OCI-LY3 (cell line): ENCODE data around the gene RALBP1.

ENCODE experiments used
- H2AFZ ChIP-seq: fragments of 200-600, 300-600 bp; shearing (Covaris generic); 2 replicates; pipeline ENCODE4 v1.6.0; 2014; ENCODE audit warnings: antibody characterized with exemption, low read depth, low read length
- H3K27ac ChIP-seq: fragments of 200-600, 300-600 bp; sonication (generic); 2 replicates; pipeline ENCODE4 v1.5.1; 2014; ENCODE audit warnings: mild to moderate bottlenecking, low read length, moderate library complexity, mixed read lengths
- H3K27me3 ChIP-seq: fragments of 200-600, 300-600 bp; sonication (generic); 2 replicates; pipeline ENCODE4 v1.6.1; 2014; ENCODE audit warnings: low read depth, low read length, mixed read lengths
- H3K36me3 ChIP-seq: fragments of 200-600, 300-600 bp; sonication (generic); replicated peaks from 2 replicates; pipeline ENCODE3; 2014; ENCODE audit warnings: low read depth, low read length, mixed read lengths
- H3K4me1 ChIP-seq: fragments of 300-600, 200-600 bp; sonication (generic); 2 replicates; pipeline ENCODE4 v1.6.1; 2014; ENCODE audit warnings: low read length, mixed read lengths
- H3K4me2 ChIP-seq: fragments of 200-600, 300-600 bp; sonication (generic); 2 replicates; pipeline ENCODE4 v1.6.1; 2014; ENCODE audit warnings: low read length, mixed read lengths
- H3K4me3 ChIP-seq: fragments of 300-600, 200-600 bp; sonication (generic); 2 replicates; pipeline ENCODE4 v1.5.1; 2014; ENCODE audit warnings: antibody characterized with exemption, mild to moderate bottlenecking, low read length, moderate library complexity
- H3K79me2 ChIP-seq: fragments of 300-600, 200-600 bp; shearing (Covaris generic); 2 replicates; pipeline ENCODE4 v1.6.1; 2014; ENCODE audit warnings: mild to moderate bottlenecking, low read length, mixed read lengths
- H3K9ac ChIP-seq: fragments of 300-600, 200-600 bp; shearing (Covaris generic); 2 replicates; pipeline ENCODE4 v1.6.0; 2014; ENCODE audit warnings: mild to moderate bottlenecking, low read length, moderate library complexity
- H3K9me3 ChIP-seq: fragments of 200-600, 300-600 bp; shearing (Covaris generic); 2 replicates; pipeline ENCODE4 v1.6.1; 2014; ENCODE audit warnings: low read length, mixed read lengths; ENCODE audit not compliant: insufficient read depth
- H4K20me1 ChIP-seq: fragments of 200-600, 300-600 bp; sonication (generic); 2 replicates; pipeline ENCODE4 v1.6.1; 2016; ENCODE audit warnings: low read length, mixed read lengths; ENCODE audit not compliant: insufficient read depth
- CTCF ChIP-seq: fragments of 200-600, 300-600 bp; sonication (generic); IDR thresholded peaks from 2 replicates; pipeline ENCODE4 v1.5.1; 2014; ENCODE audit warnings: antibody characterized with exemption, low read length, low read depth
- EZH2phosphoT487 ChIP-seq: fragments of 200-600 bp; shearing (Covaris generic); IDR thresholded peaks from 2 replicates; pipeline ENCODE4 v1.6.1; 2018; ENCODE audit warnings: antibody characterized with exemption, mixed run types, low read depth

The RALBP1 gene

GRCh38 chr18:9437672-9438071, 37.6 kb upstream of the RALBP1 start:
- no peaks in the 10 kb centered on the region for H4K20me1 ChIP-seq
- H3K4me2 ChIP-seq: no peak overlapping the region
- H3K4me3 ChIP-seq: no peak overlapping the region
- H3K79me2 ChIP-seq: no peaks in the 10 kb centered on the region
- no peak overlapping the region for H2AFZ ChIP-seq
- H3K9me3 ChIP-seq: no peaks in the 10 kb centered on the region
- H3K9ac ChIP-seq: no peak overlapping the region
- no peaks in the 10 kb centered on the region for H3K36me3 ChIP-seq
- no peaks in the 10 kb centered on the region for H3K27me3 ChIP-seq
- TF ChIP-seq CTCF: no peak
- no peak for TF ChIP-seq EZH2phosphoT487
- H3K27ac ChIP-seq: no peak overlapping the region
- no peaks in the 10 kb centered on the region for H3K4me1 ChIP-seq

- no peak overlapping the region for H3K9ac ChIP-seq
- no peaks in the 10 kb centered on the region for H3K27me3 ChIP-seq
Measured at GRCh38 chr18:9441061-9441460, 34.3 kb upstream of the RALBP1 start.

GRCh38 chr18:9444549-9444948, 30.8 kb upstream of the RALBP1 start:
- H3K4me2 ChIP-seq: no peak overlapping the region
- H3K9ac ChIP-seq: no peak overlapping the region
- TF ChIP-seq CTCF (no peak), EZH2phosphoT487 (no peak)
- H4K20me1 ChIP-seq: no peaks in the 10 kb centered on the region
- H3K27me3 ChIP-seq: no peaks in the 10 kb centered on the region
- H2AFZ ChIP-seq: no peak overlapping the region
- H3K9me3 ChIP-seq: 0 out of 2 replicates have a peak, but pooled peaks cover 4% of the 10 kb centered on the region
- no peaks in the 10 kb centered on the region for H3K36me3 ChIP-seq
- no peak overlapping the region for H3K4me3 ChIP-seq
- H3K27ac ChIP-seq: no peak overlapping the region
- no peaks in the 10 kb centered on the region for H3K79me2 ChIP-seq
- H3K4me1 ChIP-seq: no peaks in the 10 kb centered on the region

More at GRCh38 chr18:9441061-9441460, 34.3 kb upstream of the RALBP1 start:
- no peak overlapping the region for H3K27ac ChIP-seq
- no peak for TF ChIP-seq CTCF
- no peak for TF ChIP-seq EZH2phosphoT487
- no peak overlapping the region for H2AFZ ChIP-seq
- H3K36me3 ChIP-seq: no peaks in the 10 kb centered on the region
- no peaks in the 10 kb centered on the region for H3K79me2 ChIP-seq
- no peaks in the 10 kb centered on the region for H4K20me1 ChIP-seq
- no peak overlapping the region for H3K4me3 ChIP-seq
- H3K4me2 ChIP-seq: no peak overlapping the region
- H3K4me1 ChIP-seq: no peaks in the 10 kb centered on the region
- H3K9me3 ChIP-seq: no peaks in the 10 kb centered on the region

- Histone ChIP-seq H2AFZ (no peak overlapping the region), H3K27ac (no peak overlapping the region), H3K36me3 (no peaks in the 10 kb centered on the region), H3K9ac (no peak overlapping the region), H3K9me3 (0 out of 2 replicates have a peak, but pooled peaks cover 4% of the 10 kb centered on the region), H3K4me3 (no peak overlapping the region), H3K27me3 (no peaks in the 10 kb centered on the region), H4K20me1 (no peaks in the 10 kb centered on the region), H3K79me2 (no peaks in the 10 kb centered on the region), H3K4me1 (no peaks in the 10 kb centered on the region), H3K4me2 (no peak overlapping the region)
- no peak for TF ChIP-seq EZH2phosphoT487
Measured at GRCh38 chr18:9446839-9447238, 28.5 kb upstream of the RALBP1 start.

- H4K20me1 ChIP-seq: no peaks in the 10 kb centered on the region
- no peak overlapping the region for H3K4me3 ChIP-seq
- no peaks in the 10 kb centered on the region for H3K79me2 ChIP-seq
- H3K9ac ChIP-seq: no peak overlapping the region
- H3K9me3 ChIP-seq: 0 out of 2 replicates have a peak, but pooled peaks cover 4% of the 10 kb centered on the region
- TF ChIP-seq EZH2phosphoT487 (no peak), CTCF (no peak)
- H3K27ac ChIP-seq: no peak overlapping the region
- no peaks in the 10 kb centered on the region for H3K4me1 ChIP-seq
- no peaks in the 10 kb centered on the region for H3K27me3 ChIP-seq
- H2AFZ ChIP-seq: no peak overlapping the region
- no peak overlapping the region for H3K4me2 ChIP-seq
- no peaks in the 10 kb centered on the region for H3K36me3 ChIP-seq
Measured at GRCh38 chr18:9447334-9447733, 28.0 kb upstream of the RALBP1 start.
